Cardiac septum (tissue), 1 donor: ENCODE data around the gene SDHA. TPM values are rescaled to one million over a fixed set of nuclear protein-coding genes. Genes with fewer than 3 reads are reported as not detected.

Experiments used
- DNase-seq: peaks from one replicate; pipeline ENCODE4 v3.0.0-alpha.2; 2020; ENCODE audit warnings: low spot score
- intact Hi-C: fragments of 100-400 bp; cut with DNase I; formaldehyde crosslinking; loops from one replicate; pipeline ENCODE4 v1.14.0; 2022
- total RNA-seq: library from RNA; stranded (reverse); fragmentation: NEBNext Ultra II Directional; extraction: Animal tissue kit (Norgen Biotek cat#: 25700); gene quantifications from one replicate; pipeline ENCODE4 v1.2.1, GENCODE V29; 2021
- donor health status: DM: no; HTN: no; CAD: no.

Gene SDHA
- total RNA-seq, 1 donor from 2014 or later = 580 TPM

GRCh38 chr5:306011-306805, 88.1 kb downstream of the SDHA start:
- intact Hi-C loops = no loop called here
- peak; percentile 50 for DNase-seq

Other genes with a start within 250 kb of the SDHA start
- 0.03 TPM for gene PLEKHG4B, start 126.2 kb upstream of the SDHA start, total RNA-seq
- 8.5 TPM for gene LRRC14B, start 26.8 kb upstream of the SDHA start, total RNA-seq
- gene CCDC127, start 167 bp upstream of the SDHA start, total RNA-seq = 9.6 TPM
- 39.6 TPM for gene PDCD6, start 53.3 kb downstream of the SDHA start, total RNA-seq
- gene AHRR, start 103.4 kb downstream of the SDHA start, total RNA-seq = 0.73 TPM
- gene EXOC3, start 224.9 kb downstream of the SDHA start, total RNA-seq = 42.9 TPM